Loucy (cell line): ENCODE results near the gene CCDC47.

Source experiments
- EZH2phosphoT487 ChIP-seq: fragments of 200-600 bp; IDR thresholded peaks from 2 replicates; pipeline ENCODE4 v1.6.1; 2018; ENCODE audit warnings: antibody characterized with exemption, mild to moderate bottlenecking, moderate library complexity, borderline replicate concordance
- TF ChIP-seq, protein P1 (sequence below): fragments of 200-600 bp; sonication (generic); conservative IDR thresholded peaks from 2 replicates; pipeline ENCODE4 v1.5.1; 2014; ENCODE audit warnings: mild to moderate bottlenecking, antibody characterized with exemption, low read length

DNA sequence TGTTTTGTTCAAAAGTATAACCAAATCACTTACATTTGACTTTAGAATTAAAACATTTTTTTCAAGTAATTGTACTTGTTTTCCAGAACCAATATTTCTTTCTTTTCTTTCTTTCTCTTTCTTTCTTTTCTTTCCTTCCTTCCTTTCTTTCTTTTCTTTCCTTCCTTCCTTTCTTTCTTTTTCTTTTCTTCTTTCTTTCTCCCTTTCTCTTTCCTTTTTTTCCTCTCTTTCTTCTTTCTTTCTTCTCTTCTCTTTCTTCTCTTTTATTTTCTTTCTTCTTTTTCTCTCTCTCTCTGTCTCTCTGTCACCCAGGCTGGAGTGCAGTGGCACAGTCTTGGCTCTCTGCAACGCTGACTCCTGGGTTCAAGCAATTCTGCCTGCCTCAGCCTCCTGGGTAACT is 27.4 kb upstream of the CCDC47 start:
- TF ChIP-seq, protein P1, sequence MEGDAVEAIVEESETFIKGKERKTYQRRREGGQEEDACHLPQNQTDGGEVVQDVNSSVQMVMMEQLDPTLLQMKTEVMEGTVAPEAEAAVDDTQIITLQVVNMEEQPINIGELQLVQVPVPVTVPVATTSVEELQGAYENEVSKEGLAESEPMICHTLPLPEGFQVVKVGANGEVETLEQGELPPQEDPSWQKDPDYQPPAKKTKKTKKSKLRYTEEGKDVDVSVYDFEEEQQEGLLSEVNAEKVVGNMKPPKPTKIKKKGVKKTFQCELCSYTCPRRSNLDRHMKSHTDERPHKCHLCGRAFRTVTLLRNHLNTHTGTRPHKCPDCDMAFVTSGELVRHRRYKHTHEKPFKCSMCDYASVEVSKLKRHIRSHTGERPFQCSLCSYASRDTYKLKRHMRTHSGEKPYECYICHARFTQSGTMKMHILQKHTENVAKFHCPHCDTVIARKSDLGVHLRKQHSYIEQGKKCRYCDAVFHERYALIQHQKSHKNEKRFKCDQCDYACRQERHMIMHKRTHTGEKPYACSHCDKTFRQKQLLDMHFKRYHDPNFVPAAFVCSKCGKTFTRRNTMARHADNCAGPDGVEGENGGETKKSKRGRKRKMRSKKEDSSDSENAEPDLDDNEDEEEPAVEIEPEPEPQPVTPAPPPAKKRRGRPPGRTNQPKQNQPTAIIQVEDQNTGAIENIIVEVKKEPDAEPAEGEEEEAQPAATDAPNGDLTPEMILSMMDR = no peak
- no peak for TF ChIP-seq EZH2phosphoT487
